ENCODE results near the gene BOC.

BOC gene

GRCh38 chr3:113240841-113241240 is 29.5 kb downstream of the BOC start:
- H3K4me3 ChIP-seq (ENCODE audit: control insufficient read depth, low read depth, low read length): no peak overlapping the region
- no peak for DNase-seq (ENCODE audit: low read depth)
- TF ChIP-seq, protein P1, sequence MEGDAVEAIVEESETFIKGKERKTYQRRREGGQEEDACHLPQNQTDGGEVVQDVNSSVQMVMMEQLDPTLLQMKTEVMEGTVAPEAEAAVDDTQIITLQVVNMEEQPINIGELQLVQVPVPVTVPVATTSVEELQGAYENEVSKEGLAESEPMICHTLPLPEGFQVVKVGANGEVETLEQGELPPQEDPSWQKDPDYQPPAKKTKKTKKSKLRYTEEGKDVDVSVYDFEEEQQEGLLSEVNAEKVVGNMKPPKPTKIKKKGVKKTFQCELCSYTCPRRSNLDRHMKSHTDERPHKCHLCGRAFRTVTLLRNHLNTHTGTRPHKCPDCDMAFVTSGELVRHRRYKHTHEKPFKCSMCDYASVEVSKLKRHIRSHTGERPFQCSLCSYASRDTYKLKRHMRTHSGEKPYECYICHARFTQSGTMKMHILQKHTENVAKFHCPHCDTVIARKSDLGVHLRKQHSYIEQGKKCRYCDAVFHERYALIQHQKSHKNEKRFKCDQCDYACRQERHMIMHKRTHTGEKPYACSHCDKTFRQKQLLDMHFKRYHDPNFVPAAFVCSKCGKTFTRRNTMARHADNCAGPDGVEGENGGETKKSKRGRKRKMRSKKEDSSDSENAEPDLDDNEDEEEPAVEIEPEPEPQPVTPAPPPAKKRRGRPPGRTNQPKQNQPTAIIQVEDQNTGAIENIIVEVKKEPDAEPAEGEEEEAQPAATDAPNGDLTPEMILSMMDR (conservative IDR thresholded peaks at IDR 0.05; ENCODE audit: control insufficient read depth, insufficient read depth, low read depth, low read length): no peak

GRCh38 chr3:113241292-113242095 is 30.1 kb downstream of the BOC start:
- no peak overlapping the region for H3K4me3 ChIP-seq (ENCODE audit: control insufficient read depth, low read depth, low read length)
- TF ChIP-seq, protein P1 (conservative IDR thresholded peaks at IDR 0.05; ENCODE audit: control insufficient read depth, insufficient read depth, low read depth, low read length): no peak
- DNase-seq (ENCODE audit: low read depth): peak; percentile 33

GRCh38 chr3:113242096-113242581 is 30.8 kb downstream of the BOC start:
- TF ChIP-seq, protein P1 (conservative IDR thresholded peaks at IDR 0.05; ENCODE audit: control insufficient read depth, insufficient read depth, low read depth, low read length): no peak
- DNase-seq (ENCODE audit: low read depth): peak; percentile 69
- no peak overlapping the region for H3K4me3 ChIP-seq (ENCODE audit: control insufficient read depth, low read depth, low read length)

- no peak overlapping the region for H3K4me3 ChIP-seq (ENCODE audit: control insufficient read depth, low read depth, low read length)
- DNase-seq (ENCODE audit: low read depth): no peak
These were observed 31.7 kb downstream of the BOC start for GRCh38 chr3:113243071-113243470.

GRCh38 chr3:113243846-113244245 is 32.5 kb downstream of the BOC start:
- H3K4me3 ChIP-seq (ENCODE audit: control insufficient read depth, low read depth, low read length): no peak overlapping the region
- TF ChIP-seq, protein P1 (conservative IDR thresholded peaks at IDR 0.05; ENCODE audit: control insufficient read depth, insufficient read depth, low read depth, low read length): no peak
- peak; percentile 30 for DNase-seq (ENCODE audit: low read depth)

More at GRCh38 chr3:113243071-113243470, 31.7 kb downstream of the BOC start:
- TF ChIP-seq, protein P1 (conservative IDR thresholded peaks at IDR 0.05; ENCODE audit: control insufficient read depth, insufficient read depth, low read depth, low read length): no peak

DNA sequence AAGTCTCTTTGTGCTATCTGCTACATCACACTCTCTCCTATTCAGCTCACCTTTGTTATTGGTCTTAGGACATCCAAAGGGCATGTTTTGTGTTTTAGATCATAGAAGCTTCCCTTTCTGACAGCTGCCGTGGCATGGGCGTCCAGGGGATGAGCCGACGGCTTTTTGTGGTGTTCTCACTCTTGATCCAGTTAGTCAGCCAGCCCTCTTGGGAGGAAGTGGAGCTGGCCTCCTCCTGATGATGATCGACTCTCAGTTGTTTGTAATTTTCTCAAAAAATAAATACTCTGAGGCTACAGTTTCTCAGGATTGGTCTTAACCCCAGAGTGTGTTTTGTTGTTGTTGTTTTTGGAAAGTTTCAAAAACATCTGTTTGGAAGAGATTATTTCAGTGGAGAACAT is 34.4 kb downstream of the BOC start:
- H3K4me3 ChIP-seq (ENCODE audit: control insufficient read depth, low read depth, low read length): no peak overlapping the region
- TF ChIP-seq, protein P1 (conservative IDR thresholded peaks at IDR 0.05; ENCODE audit: control insufficient read depth, insufficient read depth, low read depth, low read length): no peak
- DNase-seq (ENCODE audit: low read depth): peak; percentile 90

Measured in fibroblast of mammary gland (primary cell).